Measurements from ENCODE around the gene CSTA.
A peak's percentile ranks its signal among the peaks of the same experiment; 100 is the strongest.

Gene CSTA

DNA sequence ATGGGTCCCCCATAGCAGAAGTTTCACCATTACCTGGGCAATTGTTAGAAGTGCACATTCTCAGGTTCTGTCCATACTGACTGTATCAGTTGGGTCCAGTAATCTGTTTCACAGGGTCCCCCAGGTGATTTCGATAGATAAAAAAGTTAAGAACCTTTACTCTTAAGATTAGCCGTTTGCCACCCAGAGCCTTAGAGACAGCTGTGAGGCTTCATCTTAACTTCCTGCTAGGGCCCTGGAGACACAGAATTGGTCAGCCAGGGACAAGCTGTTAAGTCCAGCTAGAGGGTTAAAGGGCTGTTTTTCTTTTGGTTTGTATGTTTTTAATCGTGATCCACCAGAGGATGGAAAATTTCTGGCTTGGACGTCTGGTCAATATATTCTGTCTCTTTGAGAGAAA lies 65.6 kb downstream of the CSTA start:
- no peak overlapping the region for H3K18ac ChIP-seq (ENCODE audit: low read length)
- no peak overlapping the region for H2BK15ac ChIP-seq (replicated peaks; ENCODE audit: low read depth)
- H4K8ac ChIP-seq (ENCODE audit: low read depth, low read length) = no peak overlapping the region
- no peak overlapping the region for H3K9ac ChIP-seq (ENCODE audit: low read length)
- H4K5ac ChIP-seq (ENCODE audit: low read length) = no peak overlapping the region
- DNase-seq = peak; percentile 11
- no peak overlapping the region for H2BK5ac ChIP-seq (ENCODE audit: low read length)
- no peak overlapping the region for H3K4me2 ChIP-seq (ENCODE audit: low read length)
- H3K79me1 ChIP-seq (ENCODE audit: low read length) = no peaks in the 10 kb centered on the region
- H3K27ac ChIP-seq (ENCODE audit: low read depth, low read length) = no peak overlapping the region
- H3K4me3 ChIP-seq (ENCODE audit: low read length) = no peak overlapping the region
- no peaks in the 10 kb centered on the region for H3K36me3 ChIP-seq (ENCODE audit: control insufficient read depth, insufficient read depth, low read length)
- H3K4ac ChIP-seq (ENCODE audit: low read depth, low read length) = no peak overlapping the region
- no peaks in the 10 kb centered on the region for H3K79me2 ChIP-seq (ENCODE audit: control insufficient read depth, insufficient read depth, low read length)
- no CpG with 5 or more reads among the region's 4 CpGs for WGBS (ENCODE audit: extremely low coverage, insufficient coverage, low lambda C conversion rate)
- no peak overlapping the region for H3K56ac ChIP-seq (ENCODE audit: low read length)
- H2AK5ac ChIP-seq (ENCODE audit: low read length) = no peak overlapping the region
- H2BK120ac ChIP-seq (ENCODE audit: low read depth, low read length) = no peak overlapping the region
- no peaks in the 10 kb centered on the region for H3K27me3 ChIP-seq (ENCODE audit: insufficient read depth, low read length, poor library complexity)
- H3K4me1 ChIP-seq (ENCODE audit: control insufficient read depth, low read depth, low read length) = no peaks in the 10 kb centered on the region
- H3K23ac ChIP-seq (ENCODE audit: low read length) = no peak overlapping the region

All from mesendoderm (in vitro differentiated cells).